HFF-Myc (cell line): ENCODE measurements around the gene MBP.

Source experiments
- DNase-seq: peaks from one replicate; pipeline ENCODE4 v3.0.0-alpha.2; 2011; ENCODE audit warnings: low read depth; ENCODE audit errors: extremely low read depth
- H3K4me3 ChIP-seq: replicated peaks from 2 replicates; pipeline ENCODE4 v1.5.1; 2011; ENCODE audit warnings: low read depth, mild to moderate bottlenecking, control low read depth, low read length
- CTCF ChIP-seq: IDR thresholded peaks from 2 replicates; pipeline ENCODE4 v1.5.1; 2012; ENCODE audit warnings: mild to moderate bottlenecking, low read depth, low read length, control low read depth; ENCODE audit errors: missing control alignments

MBP gene

GRCh38 chr18:77130229-77131099 is 2.1 kb downstream of the MBP start:
- peak overlapping the region; percentile 54 for H3K4me3 ChIP-seq
- TF ChIP-seq CTCF, result no peak
- no peak for DNase-seq

GRCh38 chr18:77129150-77129551 is 3.4 kb downstream of the MBP start:
- no peak for TF ChIP-seq CTCF
- DNase-seq, result no peak
- no peak overlapping the region for H3K4me3 ChIP-seq

- TF ChIP-seq CTCF, result no peak
- no peak overlapping the region for H3K4me3 ChIP-seq
- DNase-seq, result peak; percentile 88
Measured at GRCh38 chr18:77127769-77128671, 4.6 kb downstream of the MBP start.

GRCh38 chr18:77124452-77124922 is 8.1 kb downstream of the MBP start:
- H3K4me3 ChIP-seq, result no peak overlapping the region
- TF ChIP-seq CTCF, result no peak
- no peak for DNase-seq

- no peak for TF ChIP-seq CTCF
- DNase-seq, result no peak
Measured at GRCh38 chr18:77123320-77124231, 9.0 kb downstream of the MBP start.

GRCh38 chr18:77121523-77121922 is 11.1 kb downstream of the MBP start:
- no peak for DNase-seq
- no peak overlapping the region for H3K4me3 ChIP-seq
- TF ChIP-seq CTCF, result no peak

More at GRCh38 chr18:77123320-77124231, 9.0 kb downstream of the MBP start:
- no peak overlapping the region for H3K4me3 ChIP-seq
